ENCODE data around the gene TUSC2. TPM values are rescaled to one million over a fixed set of nuclear protein-coding genes. Genes with fewer than 3 reads are reported as not detected.

Gene TUSC2
- total and polyA plus RNA-seq, 9 of the 15 experiments (the other 6 are each of a cell fraction or from before 2014, with no cell fraction given): 2.8 to 67.5 (median 25.8) TPM

DNA sequence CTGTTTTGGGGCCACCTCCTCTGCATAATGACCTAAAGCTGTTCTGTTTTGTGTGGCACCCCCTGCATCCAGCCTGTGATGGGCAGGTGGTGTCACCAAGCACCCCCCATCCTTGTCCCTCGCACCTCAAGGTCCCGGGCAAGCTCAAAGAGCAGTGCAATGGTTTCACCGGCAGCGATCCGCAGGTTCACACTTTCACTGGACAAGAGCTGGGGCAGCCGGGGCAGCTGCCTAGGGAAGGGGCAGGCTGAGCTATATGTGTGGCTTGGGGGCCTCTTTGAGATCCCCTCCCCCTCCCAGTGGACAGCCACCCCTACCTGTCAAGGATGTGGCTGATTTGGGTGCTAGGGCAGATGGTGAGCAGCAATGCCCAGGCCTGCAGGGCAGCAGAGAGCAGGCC, 38.9 kb downstream of the TUSC2 start (continued):
- TF ChIP-seq, protein P1, sequence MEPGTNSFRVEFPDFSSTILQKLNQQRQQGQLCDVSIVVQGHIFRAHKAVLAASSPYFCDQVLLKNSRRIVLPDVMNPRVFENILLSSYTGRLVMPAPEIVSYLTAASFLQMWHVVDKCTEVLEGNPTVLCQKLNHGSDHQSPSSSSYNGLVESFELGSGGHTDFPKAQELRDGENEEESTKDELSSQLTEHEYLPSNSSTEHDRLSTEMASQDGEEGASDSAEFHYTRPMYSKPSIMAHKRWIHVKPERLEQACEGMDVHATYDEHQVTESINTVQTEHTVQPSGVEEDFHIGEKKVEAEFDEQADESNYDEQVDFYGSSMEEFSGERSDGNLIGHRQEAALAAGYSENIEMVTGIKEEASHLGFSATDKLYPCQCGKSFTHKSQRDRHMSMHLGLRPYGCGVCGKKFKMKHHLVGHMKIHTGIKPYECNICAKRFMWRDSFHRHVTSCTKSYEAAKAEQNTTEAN (CRISPR knock-in tag; IDR thresholded peaks at IDR 0.05): no peak
- TF ChIP-seq DIDO1 (tag; IDR thresholded peaks at IDR 0.05; ENCODE audit: low read depth): no peak
- TF ChIP-seq XRCC4 (IDR thresholded peaks at IDR 0.05; ENCODE audit: extremely low read depth, insufficient read depth, insufficient read length): no peak
- no peak for TF ChIP-seq PHB (CRISPR knock-in tag; IDR thresholded peaks at IDR 0.05)
- TF ChIP-seq, protein P2, sequence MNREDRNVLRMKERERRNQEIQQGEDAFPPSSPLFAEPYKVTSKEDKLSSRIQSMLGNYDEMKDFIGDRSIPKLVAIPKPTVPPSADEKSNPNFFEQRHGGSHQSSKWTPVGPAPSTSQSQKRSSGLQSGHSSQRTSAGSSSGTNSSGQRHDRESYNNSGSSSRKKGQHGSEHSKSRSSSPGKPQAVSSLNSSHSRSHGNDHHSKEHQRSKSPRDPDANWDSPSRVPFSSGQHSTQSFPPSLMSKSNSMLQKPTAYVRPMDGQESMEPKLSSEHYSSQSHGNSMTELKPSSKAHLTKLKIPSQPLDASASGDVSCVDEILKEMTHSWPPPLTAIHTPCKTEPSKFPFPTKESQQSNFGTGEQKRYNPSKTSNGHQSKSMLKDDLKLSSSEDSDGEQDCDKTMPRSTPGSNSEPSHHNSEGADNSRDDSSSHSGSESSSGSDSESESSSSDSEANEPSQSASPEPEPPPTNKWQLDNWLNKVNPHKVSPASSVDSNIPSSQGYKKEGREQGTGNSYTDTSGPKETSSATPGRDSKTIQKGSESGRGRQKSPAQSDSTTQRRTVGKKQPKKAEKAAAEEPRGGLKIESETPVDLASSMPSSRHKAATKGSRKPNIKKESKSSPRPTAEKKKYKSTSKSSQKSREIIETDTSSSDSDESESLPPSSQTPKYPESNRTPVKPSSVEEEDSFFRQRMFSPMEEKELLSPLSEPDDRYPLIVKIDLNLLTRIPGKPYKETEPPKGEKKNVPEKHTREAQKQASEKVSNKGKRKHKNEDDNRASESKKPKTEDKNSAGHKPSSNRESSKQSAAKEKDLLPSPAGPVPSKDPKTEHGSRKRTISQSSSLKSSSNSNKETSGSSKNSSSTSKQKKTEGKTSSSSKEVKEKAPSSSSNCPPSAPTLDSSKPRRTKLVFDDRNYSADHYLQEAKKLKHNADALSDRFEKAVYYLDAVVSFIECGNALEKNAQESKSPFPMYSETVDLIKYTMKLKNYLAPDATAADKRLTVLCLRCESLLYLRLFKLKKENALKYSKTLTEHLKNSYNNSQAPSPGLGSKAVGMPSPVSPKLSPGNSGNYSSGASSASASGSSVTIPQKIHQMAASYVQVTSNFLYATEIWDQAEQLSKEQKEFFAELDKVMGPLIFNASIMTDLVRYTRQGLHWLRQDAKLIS (CRISPR knock-in tag; IDR thresholded peaks at IDR 0.05): no peak
- TF ChIP-seq JUN (IDR thresholded peaks at IDR 0.05; ENCODE audit: borderline replicate concordance, low read depth, low read length): no peak
- TF ChIP-seq JUN (CRISPR knock-in tag; IDR thresholded peaks at IDR 0.05; ENCODE audit: borderline replicate concordance): no peak
- no peak for TF ChIP-seq MAFG (tag; conservative IDR thresholded peaks at IDR 0.05)
- no peak for TF ChIP-seq KHSRP (IDR thresholded peaks at IDR 0.05)
- TF ChIP-seq CHCHD3 (CRISPR knock-in tag; IDR thresholded peaks at IDR 0.05): no peak
- TF ChIP-seq FOXA1 (IDR thresholded peaks at IDR 0.05; ENCODE audit: borderline replicate concordance): no peak
- TF ChIP-seq NR2F6 (CRISPR knock-in tag; IDR thresholded peaks at IDR 0.05): no peak
- no peak for TF ChIP-seq KLF10 (CRISPR knock-in tag; IDR thresholded peaks at IDR 0.05)
